Activated naive CD4-positive, alpha-beta T cell treated with anti-CD3 and anti-CD28 coated beads, Interleukin-2, amount 50 U/mL, for 72 hours (primary cell): ENCODE data around the gene WNT8B. TPM values are rescaled to one million over a fixed set of nuclear protein-coding genes. Genes with fewer than 3 reads are reported as not detected.

Experiments used
- ATAC-seq, 2 donors: fragments of 150-1000 bp; cut with Tn5 transposase; 2 replicates each; pipeline ENCODE4 v1.10.0; 2021; ENCODE audit warnings: mild to moderate bottlenecking in 2 of 2, moderate library complexity in 2 of 2
- DNase-seq, 2 donors: peaks; one replicate each; pipeline ENCODE4 v3.0.0; 2021 to 2022; ENCODE audit warnings: low spot score in 2 of 2
- H3K27ac Mint-ChIP-seq, 2 donors: one replicate each; pipeline ENCODE4 v1.8.0; 2022; ENCODE audit warnings: mild to moderate bottlenecking in 2 of 2, mixed read lengths in 2 of 2
- H3K36me3 Mint-ChIP-seq, 2 donors: one replicate each; pipeline ENCODE4 v1.8.0; 2022; ENCODE audit warnings: mixed read lengths in 2 of 2
- H3K9me3 Mint-ChIP-seq, 2 donors: one replicate each; pipeline ENCODE4 v1.8.0; 2022; ENCODE audit warnings: mixed read lengths in 2 of 2
- total RNA-seq, 2 donors: library from RNA; stranded (reverse); gene quantifications; one replicate each; pipeline ENCODE4 v1.2.3, GENCODE V29; 2022

WNT8B gene
- total RNA-seq, 2 donors from 2014 or later, result 0.20 to 0.45 TPM

DNA sequence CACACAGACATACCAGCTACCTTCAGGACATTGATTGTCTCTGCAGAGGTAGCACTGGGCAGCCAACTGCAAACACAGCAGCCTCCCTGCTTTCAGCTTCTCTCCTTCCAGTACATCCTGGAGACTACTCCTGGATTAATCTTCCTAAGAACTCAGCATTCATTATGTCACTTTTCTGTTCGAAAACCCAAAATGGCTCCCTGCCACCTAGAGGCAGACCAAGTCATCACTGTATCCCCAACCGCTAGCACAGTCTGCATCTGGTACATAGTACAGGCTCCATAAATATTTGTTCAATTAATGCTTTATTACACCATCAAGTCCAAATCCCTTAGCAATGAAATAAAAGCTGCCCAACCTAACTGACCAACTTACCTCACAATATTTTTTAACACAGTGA lies 61.8 kb downstream of the WNT8B start:
- Mint-ChIP-seq H3K36me3 (peaks cover 24 to 28% of the 10 kb centered on the region in 2 donors), H3K27ac (peak overlapping the region in 1 of 2 donors; percentile 23)
- ATAC-seq, result no peak

DNA sequence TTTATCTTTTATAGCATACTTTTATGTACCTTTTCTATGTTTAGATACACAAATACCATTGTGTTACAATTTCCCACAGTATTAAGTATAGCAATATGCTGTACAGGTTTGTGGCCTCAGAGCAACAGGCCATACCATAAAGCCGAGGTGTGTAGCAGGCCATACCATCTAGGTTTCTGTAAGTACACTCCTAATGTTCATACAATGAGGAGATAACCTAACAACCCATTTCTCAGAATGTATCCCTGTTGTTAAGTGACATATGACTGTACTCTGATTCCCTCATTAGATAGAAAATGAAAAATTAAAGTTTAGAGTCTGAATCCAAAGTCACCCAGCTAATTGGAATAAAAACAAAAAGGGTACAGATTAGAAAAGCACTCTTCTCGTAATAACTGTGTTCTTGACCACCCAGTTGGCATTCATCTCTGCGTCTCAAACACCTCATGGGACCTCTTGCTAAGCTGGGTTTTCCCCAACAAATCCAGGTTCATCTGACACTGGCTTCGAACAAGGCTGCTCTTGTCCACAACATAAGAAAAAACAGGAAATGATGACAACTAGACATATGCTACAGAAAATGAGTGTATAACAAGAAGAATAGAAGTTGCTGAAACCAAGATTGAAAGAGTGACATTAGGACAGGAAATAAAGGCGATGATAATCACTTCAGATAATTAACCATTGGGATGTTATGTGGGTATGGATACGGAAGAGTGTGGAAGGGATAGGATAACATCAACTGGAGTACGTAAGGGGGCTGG lies 65.5 kb downstream of the WNT8B start:
- H3K9me3 Mint-ChIP-seq, result no peaks in the 10 kb centered on the region
- H3K36me3 Mint-ChIP-seq, result peaks cover 31 to 35% of the 10 kb centered on the region in 2 donors
- no peak for DNase-seq
- ATAC-seq, result peak; percentile 48 to 72
- peak overlapping the region; percentile 96 for H3K27ac Mint-ChIP-seq

More for the DNA sequence above, 61.8 kb downstream of the WNT8B start:
- no peak for DNase-seq
- H3K9me3 Mint-ChIP-seq, result no peaks in the 10 kb centered on the region

DNA sequence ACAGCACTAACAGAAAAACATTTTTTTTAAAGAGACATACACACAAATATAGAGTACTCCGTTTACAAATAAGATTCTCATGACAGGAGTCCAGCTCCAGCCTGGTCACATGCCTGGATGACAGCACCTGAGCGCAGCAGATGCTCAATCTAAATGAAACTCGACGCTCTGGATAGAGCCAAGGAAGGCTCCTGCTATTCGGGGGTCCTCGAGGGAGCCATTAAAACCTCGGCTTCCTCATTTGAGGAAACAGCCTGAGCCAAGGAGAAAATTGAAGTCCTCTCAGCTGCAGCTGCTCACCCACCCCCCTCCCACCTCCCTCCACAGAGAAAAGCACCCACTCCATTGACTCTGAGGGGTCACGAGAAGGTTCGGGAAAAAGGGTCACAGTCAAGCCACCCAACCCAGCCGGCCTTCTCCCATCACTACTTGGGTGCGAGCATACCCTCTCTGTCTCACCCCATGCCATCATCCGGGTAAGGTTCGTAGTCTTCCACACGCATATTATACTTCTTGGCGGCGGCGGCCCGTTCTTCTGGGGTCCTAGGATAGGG lies 66.2 kb downstream of the WNT8B start:
- H3K36me3 Mint-ChIP-seq, result peaks cover 31 to 35% of the 10 kb centered on the region in 2 donors
- peak in 1 of 2 donors; percentile 9 for ATAC-seq

DNA sequence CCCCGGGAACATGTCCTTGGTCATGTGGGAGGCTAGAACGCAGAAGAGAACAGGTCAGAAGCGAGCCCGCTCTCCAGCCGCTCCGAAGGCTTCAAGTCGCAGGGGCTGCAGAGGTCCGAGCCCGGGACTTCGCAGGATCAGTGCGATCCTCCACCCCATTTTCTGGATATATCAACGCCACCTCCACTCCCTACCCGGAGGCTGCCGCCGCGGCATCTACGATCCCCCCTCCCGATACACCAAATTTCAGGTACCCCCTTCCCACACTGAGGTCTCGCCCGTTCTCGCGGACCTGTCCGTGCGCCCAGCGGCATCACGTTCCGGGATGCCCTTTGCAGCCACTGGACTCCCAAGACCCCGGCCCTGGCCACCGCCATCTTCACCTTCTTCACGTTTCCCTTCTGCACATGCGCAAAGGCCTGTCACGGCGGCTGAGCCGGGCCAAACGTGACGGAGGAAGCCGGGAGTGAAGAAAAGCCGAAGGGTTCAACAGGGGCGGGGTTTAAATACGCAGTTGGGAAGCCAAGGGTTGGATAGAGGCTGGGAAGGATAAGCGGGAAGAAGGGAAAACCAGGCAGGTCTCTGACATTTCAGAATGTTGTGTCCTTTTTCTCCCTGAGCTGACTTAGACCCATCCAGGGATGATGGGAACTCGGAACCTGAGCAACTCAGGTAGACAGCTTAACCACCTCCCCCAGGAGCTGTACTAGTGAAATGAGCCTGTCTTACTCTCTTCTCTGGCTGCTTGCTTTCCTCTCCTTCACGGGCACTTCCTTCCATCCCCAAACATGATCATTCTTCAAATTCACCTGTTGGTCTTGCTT lies 66.9 kb downstream of the WNT8B start, which contains the start of gene NDUFB8:
NDUFB8 (minus strand) TSS at position 397 of the 824 bp plus-strand sequence; CDS start at position 377, 20 bp downstream.
- Mint-ChIP-seq H3K36me3 (peaks cover 31 to 35% of the 10 kb centered on the region in 2 donors), H3K27ac (peak within 1 kb of the TSS; percentile 96), H3K9me3 (no peaks in the 10 kb centered on the region)
- DNase-seq, result peak; percentile 88 to 91
- peak; percentile 64 to 78 for ATAC-seq

More for the DNA sequence above, 66.2 kb downstream of the WNT8B start:
- H3K27ac Mint-ChIP-seq, result peak overlapping the region; percentile 96
- no peaks in the 10 kb centered on the region for H3K9me3 Mint-ChIP-seq
- no peak for DNase-seq

DNA sequence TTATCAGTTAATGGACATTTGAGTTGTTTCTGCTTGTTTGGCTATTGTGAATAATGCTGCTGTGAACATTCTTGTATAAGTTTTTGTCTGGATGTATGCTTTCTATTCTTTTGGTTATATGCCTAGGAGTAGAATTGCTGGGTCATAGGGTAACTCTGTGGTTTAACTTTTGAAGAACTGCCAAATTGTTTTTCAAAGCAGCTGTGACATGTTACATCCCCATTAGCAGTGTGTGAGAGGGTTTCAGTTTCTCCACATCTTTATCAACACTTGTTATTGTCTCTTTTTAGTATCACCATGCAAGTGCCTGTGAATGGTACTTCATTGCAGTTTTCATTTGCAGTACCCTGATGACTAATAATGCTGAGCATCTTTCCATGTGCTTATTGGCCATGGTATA lies 69.0 kb downstream of the WNT8B start:
- Mint-ChIP-seq H3K27ac (no peak overlapping the region), H3K36me3 (peaks cover 22 to 23% of the 10 kb centered on the region in 2 donors), H3K9me3 (no peaks in the 10 kb centered on the region)
- DNase-seq (no peak), ATAC-seq (peak in 1 of 2 donors; percentile 69)

Other genes starting within 250 kb of the WNT8B start
- 10 to 100 TPM; 18.8 to 42.4 TPM for gene CHUK, start 233.4 kb upstream of the WNT8B start, total RNA-seq
- gene CWF19L1, start 195.4 kb upstream of the WNT8B start, total RNA-seq, result 10 to 100 TPM; 41.1 to 50.6 TPM
- 100 to 1,000 TPM in 1 of 2 donors, 10 to 100 TPM in 1; 48.0 to 112 TPM for gene BLOC1S2, start 176.3 kb upstream of the WNT8B start, total RNA-seq
- under 1 TPM in 1 of 2 donors, not detected in 1; 0.10 TPM for gene PKD2L1, start 132.8 kb upstream of the WNT8B start, total RNA-seq
- 100 to 1,000 TPM in 1 of 2 donors, 10 to 100 TPM in 1; 67.5 to 185 TPM for gene SCD, start 115.8 kb upstream of the WNT8B start, total RNA-seq
- gene SEC31B, start 56.9 kb downstream of the WNT8B start, total RNA-seq, result 100 to 1,000 TPM in 1 of 2 donors, 10 to 100 TPM in 1; 60.8 to 121 TPM
- 100 to 1,000 TPM; 326 to 391 TPM for gene NDUFB8, start 66.9 kb downstream of the WNT8B start, total RNA-seq
- gene HIF1AN, start 72.9 kb downstream of the WNT8B start, total RNA-seq, result 10 to 100 TPM; 43.7 to 48.1 TPM